GM12878 (cell line): Measurements from ENCODE around the gene SPINT4. TPM values are rescaled to one million over a fixed set of nuclear protein-coding genes. Genes with fewer than 3 reads are reported as not detected.

Experiments
- ATAC-seq: fragments of 200-7000 bp; cut with Tn5 transposase; 3 replicates; pipeline ENCODE4 v1.9.1; 2020; ENCODE audit warnings: mild to moderate bottlenecking, moderate library complexity
- Bru-seq: library from RNA; stranded (reverse); fragments of 400-500 nt; gene quantifications from one replicate; lab custom pipeline; 2021; lab: Mats Ljungman, UMichigan
- BruChase-seq, 2 experiments: library from RNA; stranded (reverse); fragments of 400-500 nt; gene quantifications; one replicate each; lab custom pipeline; 2021; lab: Mats Ljungman, UMichigan
- BruUV-seq: library from RNA; stranded (reverse); fragments of 400-500 nt; replicated peaks from 2 replicates; lab custom pipeline; 2021; lab: Mats Ljungman, UMichigan
- CTCF ChIA-PET: fragments of 300-600 bp; sonication (Branson Sonifier 250); formaldehyde crosslinking; extraction: SDS; loops from one replicate; lab custom pipeline; 2021; ENCODE audit warnings: inconsistent platforms; lab: Yijun Ruan, JAX
- POLR2A ChIA-PET: fragments of 350-600 bp; formaldehyde crosslinking; extraction: SDS; loops from one replicate; lab custom pipeline; 2021; ENCODE audit warnings: inconsistent platforms; lab: Charles Lee
- RAD21 ChIA-PET: fragments of 300-600 bp; sonication (Branson Sonifier 250); formaldehyde crosslinking; loops from one replicate; lab custom pipeline; 2023; ENCODE audit warnings: antibody characterized with exemption; ENCODE audit not compliant: unreplicated experiment; lab: Charles Lee
- SMC1A ChIA-PET: fragments of 300-600 bp; sonication (Branson Sonifier 250); formaldehyde crosslinking; loops from one replicate; lab custom pipeline; 2023; ENCODE audit not compliant: unreplicated experiment, uncharacterized antibody; lab: Charles Lee
- DNase-seq: peaks from one replicate; pipeline ENCODE4 v3.0.0-alpha.2; 2011; ENCODE audit warnings: low read depth, low spot score
- FAIRE-seq: peaks from 3 replicates; lab custom pipeline; 2011; peaks lifted over from hg19 to GRCh38; lab: Jason Lieb, UNC
- H2AFZ ChIP-seq: 2 replicates; pipeline ENCODE4 v1.6.0; 2011; ENCODE audit warnings: low read depth, low read length, control low read depth; ENCODE audit not compliant: control insufficient read depth
- H3K27ac ChIP-seq: 2 replicates; pipeline ENCODE4 v1.5.1; 2011; ENCODE audit warnings: control low read depth; ENCODE audit not compliant: control insufficient read depth, insufficient read depth
- H3K27me3 ChIP-seq, 2 experiments: replicated peaks in 1 of 2; 2 replicates each; pipeline versions ENCODE4 v1.6.0 to v1.6.1; 2011; ENCODE audit warnings: low read length in 1 of 2; ENCODE audit not compliant: control insufficient read depth in 2 of 2, insufficient read depth in 2 of 2
- H3K36me3 ChIP-seq, 2 experiments: 2 replicates each; pipeline ENCODE4 v1.5.1; 2011; ENCODE audit warnings: low read length in 1 of 2; ENCODE audit not compliant: control insufficient read depth in 2 of 2, insufficient read depth in 2 of 2
- H3K4me1 ChIP-seq: 2 replicates; pipeline ENCODE4 v1.6.1; 2011; ENCODE audit warnings: mild to moderate bottlenecking, low read length, moderate library complexity, mixed read lengths; ENCODE audit not compliant: control insufficient read depth, insufficient read depth
- H3K4me2 ChIP-seq: 2 replicates; pipeline ENCODE4 v1.6.0; 2011; ENCODE audit warnings: control low read depth; ENCODE audit not compliant: control insufficient read depth, insufficient read depth
- H3K4me3 ChIP-seq: fragments of 200-600 bp; sonication (generic); 2 replicates; pipeline ENCODE4 v1.5.1; 2016
- H3K79me2 ChIP-seq: 2 replicates; pipeline ENCODE4 v1.6.0; 2011; ENCODE audit warnings: low read length; ENCODE audit not compliant: control insufficient read depth, insufficient read depth
- H3K9ac ChIP-seq: 2 replicates; pipeline ENCODE4 v1.8.0; 2011; ENCODE audit warnings: low read length, control low read depth, mixed read lengths; ENCODE audit not compliant: control insufficient read depth, insufficient read depth
- H3K9me3 ChIP-seq: replicated peaks from 3 replicates; pipeline ENCODE4 v1.5.1; 2011; ENCODE audit warnings: mild to moderate bottlenecking, low read length; ENCODE audit not compliant: control insufficient read depth, insufficient read depth
- H4K20me1 ChIP-seq: 2 replicates; pipeline ENCODE4 v1.6.0; 2011; ENCODE audit not compliant: control insufficient read depth, insufficient read depth
- BHLHE40 ChIP-seq, 2 experiments: fragments of 450-650 bp in 1 of 2; IDR thresholded peaks; 2 replicates each; pipeline ENCODE4 v1.6.1; 2011 to 2017; ENCODE audit warnings: low read depth in 2 of 2, borderline replicate concordance in 1 of 2, improper control_type of control experiment in 1 of 2, low read length in 1 of 2, mild to moderate bottlenecking in 1 of 2
- GABPA ChIP-seq: IDR thresholded peaks from 2 replicates; pipeline ENCODE4 v1.6.1; 2014; ENCODE audit warnings: antibody characterized with exemption, low read depth, mild to moderate bottlenecking, inconsistent platforms
- NR2F1 ChIP-seq: fragments of 450-650 bp; conservative IDR thresholded peaks from 2 replicates; pipeline ENCODE4 v1.6.1; 2017; ENCODE audit warnings: mild to moderate bottlenecking
- POLR2A ChIP-seq: IDR thresholded peaks from 2 replicates; pipeline ENCODE4 v1.6.1; 2011; ENCODE audit warnings: low read depth, mild to moderate bottlenecking, low read length
- RUNX3 ChIP-seq: IDR thresholded peaks from 2 replicates; pipeline ENCODE4 v1.6.1; 2012; ENCODE audit warnings: low read length, inconsistent platforms
- WGBS: methylation state at CpG from one replicate; pipeline ENCODE4 v1.1.6; 2016; ENCODE audit warnings: low lambda C conversion rate; ENCODE audit not compliant: insufficient replicate concordance, insufficient coverage; ENCODE audit errors: missing lambda C conversion rate; 5-methylcytosine and 5-hydroxymethylcytosine counted together
- in situ Hi-C: fragments of 300-500 bp; cut with MboI; formaldehyde crosslinking; loops from 9 replicates; pipeline ENCODE4 v1.14.3; 2018; ENCODE audit warnings: mixed read lengths
- intact Hi-C: fragments of 100-400 bp; cut with micrococcal nuclease; formaldehyde crosslinking; loops from one replicate; pipeline ENCODE4 v1.14.2; 2022; ENCODE audit not compliant: unreplicated experiment
- long read RNA-seq, 2 experiments: library from polyadenylated mRNA; unstranded; transcript quantifications; one replicate each; pipeline ENCODE4 v2.0.0, GENCODE V29; 2019 to 2020
- polyA minus RNA-seq, 3 experiments: library from RNA; depleted of rRNA, polyadenylated mRNA; stranded (reverse); fragments of >200 nt; gene quantifications; 2 replicates each; pipeline ENCODE4 v1.2.3, GENCODE V29; 2011
- polyA plus RNA-seq, 11 experiments: library from polyadenylated mRNA; depleted of rRNA in 4 of 11; unstranded in 6 of 11; stranded (reverse) in 5 of 11; fragments of >200 nt; fragmentation: Nextera tagmentation in 4 of 11; fragmentation: Illumina TruSeq in 1 of 11; extraction: Ambion mirVana in 4 of 11; extraction: Trizol in 1 of 11; gene quantifications; 1 replicate in 1 of 11; 2 replicates in 10 of 11; pipeline versions ENCODE4 v1.2.1 to v1.2.3, GENCODE V29; 2011 to 2016; ENCODE audit warnings: inconsistent platforms in 2 of 11, missing spikeins in 2 of 11, low read depth in 1 of 11
- total RNA-seq, 4 experiments: library from RNA; depleted of rRNA in 3 of 4; stranded (reverse); fragments of >200 nt in 3 of 4; fragmentation: Illumina TruSeq in 1 of 4; extraction: Trizol in 1 of 4; gene quantifications; 2 replicates each; pipeline versions ENCODE4 v1.2.1 to v1.2.3, GENCODE V29; 2013 to 2021
- TF ChIP-seq, protein P1 (sequence below): IDR thresholded peaks from 2 replicates; pipeline ENCODE4 v1.6.1; 2011; ENCODE audit warnings: borderline replicate concordance, low read depth, mild to moderate bottlenecking, moderate library complexity, mixed read lengths, low read length; ENCODE audit not compliant: insufficient read depth; ENCODE audit errors: extremely low read length

SPINT4 gene
- total RNA-seq (2013; cell fraction: nucleolus; rRNA removed), result not detected in 2 replicates
- total RNA-seq (2014; rRNA removed), result not detected in 2 replicates
- total RNA-seq (2014; rRNA removed; fragmentation: Illumina TruSeq; extraction: Trizol), result not detected in 2 replicates
- not detected in 2 replicates for total RNA-seq (2021)
- polyA plus RNA-seq (2011; ENCODE audit: low read depth), result not detected
- not detected in 2 replicates for polyA plus RNA-seq (2011; rRNA removed)
- polyA plus RNA-seq (2011; cell fraction: cytosol; rRNA removed), result not detected in 2 replicates
- polyA plus RNA-seq (2011; cell fraction: nucleus; rRNA removed), result not detected in 2 replicates
- polyA plus RNA-seq (2012), result not detected in 2 replicates
- not detected in 2 replicates for polyA plus RNA-seq (2014; fragmentation: Illumina TruSeq; extraction: Trizol)
- not detected for polyA plus RNA-seq (2014; fragmentation: Nextera tagmentation; extraction: Ambion mirVana)
- polyA plus RNA-seq (2014; rRNA removed), result not detected in 2 replicates
- not detected for polyA plus RNA-seq (2016; fragmentation: Nextera tagmentation; extraction: Ambion mirVana)
- polyA minus RNA-seq (2011; rRNA and poly(A)+ RNA removed), result not detected in 2 replicates
- polyA minus RNA-seq (2011; cell fraction: cytosol; rRNA and poly(A)+ RNA removed), result not detected in 2 replicates
- polyA minus RNA-seq (2011; cell fraction: nucleus; rRNA and poly(A)+ RNA removed), result not detected in 2 replicates
- not detected for Bru-seq, nascent RNA
- BruChase-seq, experiment 1, labeled RNA remaining after a 6-hour chase, result not detected
- BruChase-seq, experiment 2, labeled RNA remaining after a 2-hour chase, result not detected
- long read RNA-seq, experiment 1, result 0 reads
- long read RNA-seq, experiment 2, result 0 reads

DNA sequence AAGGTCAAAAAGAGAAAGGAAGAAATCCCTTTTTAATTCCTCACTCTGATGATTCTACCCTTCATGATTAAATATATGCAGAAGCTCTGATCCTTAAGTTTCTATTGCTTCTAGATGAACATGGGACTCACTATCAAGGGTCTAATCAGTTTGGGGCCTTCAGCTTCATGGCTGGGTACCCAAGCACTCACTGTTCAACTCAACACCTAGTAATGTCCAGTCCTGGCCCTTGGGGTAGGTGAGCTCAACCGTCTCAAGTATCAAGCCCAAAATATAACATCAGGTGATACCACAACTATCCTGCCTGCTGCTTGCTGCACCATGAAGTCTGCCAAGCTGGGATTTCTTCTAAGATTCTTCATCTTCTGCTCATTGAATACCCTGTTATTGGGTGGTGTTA is at the start of gene SPINT4:
SPINT4 (plus strand) TSS at position 301 of the 400 bp plus-strand sequence; CDS start at position 322, 21 bp downstream.
- FAIRE-seq, result no peak
- H3K27ac ChIP-seq, result no peak within 1 kb of the TSS
- intact Hi-C loops, result no loop called here
- TF ChIP-seq POLR2A, result no peak
- no peak for TF ChIP-seq BHLHE40 (IDR thresholded peaks at IDR 0.05; ENCODE audit: borderline replicate concordance in 1 of 2, low read depth in 2 of 2, low read length in 1 of 2)
- no peak for TF ChIP-seq NR2F1
- TF ChIP-seq, protein P1, sequence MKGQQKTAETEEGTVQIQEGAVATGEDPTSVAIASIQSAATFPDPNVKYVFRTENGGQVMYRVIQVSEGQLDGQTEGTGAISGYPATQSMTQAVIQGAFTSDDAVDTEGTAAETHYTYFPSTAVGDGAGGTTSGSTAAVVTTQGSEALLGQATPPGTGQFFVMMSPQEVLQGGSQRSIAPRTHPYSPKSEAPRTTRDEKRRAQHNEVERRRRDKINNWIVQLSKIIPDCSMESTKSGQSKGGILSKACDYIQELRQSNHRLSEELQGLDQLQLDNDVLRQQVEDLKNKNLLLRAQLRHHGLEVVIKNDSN, result no peak
- no peak for TF ChIP-seq RUNX3
- TF ChIP-seq GABPA, result no peak
- TF ChIP-seq, all 136 proteins: peak for 0
- Histone ChIP-seq H3K4me1 (no peaks in the 10 kb centered on the region), H3K4me3 (no peak within 1 kb of the TSS), H3K4me2 (no peak within 1 kb of the TSS), H3K9ac (no peak within 1 kb of the TSS), H2AFZ (no peak within 1 kb of the TSS), H3K9me3 (no peaks in the 10 kb centered on the region), H3K79me2 (no peaks in the 10 kb centered on the region), H3K36me3 (no peaks in the 10 kb centered on the region), H3K27me3 (peaks cover 0 to 2% of the 10 kb centered on the region in 2 experiments; a peak in 1 of 4 replicates), H4K20me1 (no peaks in the 10 kb centered on the region)
- ATAC-seq (no peak), DNase-seq (no peak)
- ChIA-PET RAD21 (interaction anchor here (1.3 kb wide), 1 partner anchor 49 kb away, joined by 3 read pairs; no protein-coding TSS in a partner anchor), CTCF (interaction anchor here (0.9 kb wide), 1 partner anchor 49 kb away, joined by 5 read pairs; no protein-coding TSS in a partner anchor), SMC1A (interaction anchor here (0.9 kb wide), 1 partner anchor 12 kb away, joined by 3 read pairs; no protein-coding TSS in a partner anchor), POLR2A (no interaction called here)
- WGBS, result 0% methylated on average over 1 of the region's 1 CpG
- no TSS peak for BruUV-seq
- in situ Hi-C loops, result no loop called here
